HG02763 (cell line): ENCODE measurements around the gene PRKAR2A.
"Not testable (repeated sequence)": the region's sequence is repeated elsewhere in the genome, so short reads cannot be mapped to it uniquely, and the experiment has no call there.

Experiments used
- ATAC-seq: cut with Tn5 transposase; IDR thresholded peaks from one replicate; pipeline ENCODE4 v1.9.1; 2021; ENCODE audit warnings: mild to moderate bottlenecking, moderate library complexity; ENCODE audit not compliant: unreplicated experiment

PRKAR2A gene

GRCh38 chr3:48783304-48783703, 64.4 kb downstream of the PRKAR2A start:
- no peak for ATAC-seq

- no peak for ATAC-seq
Observed at GRCh38 chr3:48782046-48782445, 65.6 kb downstream of the PRKAR2A start.

DNA sequence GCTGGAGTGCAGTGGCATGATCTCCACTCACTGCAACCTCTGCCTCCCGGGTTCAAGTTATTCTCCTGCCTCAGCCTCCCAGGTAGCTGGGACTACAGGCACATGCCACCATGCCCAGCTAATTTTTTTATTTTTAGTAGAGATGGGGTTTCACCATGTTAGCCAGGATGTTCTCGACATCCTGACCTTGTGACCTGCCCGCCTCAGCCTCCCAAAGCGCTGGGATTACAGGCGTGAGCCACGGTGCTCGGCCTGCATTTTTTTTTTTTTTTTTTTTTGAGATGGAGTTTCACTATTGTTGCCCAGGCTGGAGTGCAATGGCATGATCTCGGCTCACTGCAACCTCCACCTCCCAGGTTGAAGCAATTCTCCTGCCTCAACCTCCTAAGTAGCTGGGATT, 69.1 kb downstream of the PRKAR2A start:
- ATAC-seq, result not testable (repeated sequence)

- ATAC-seq, result no peak
Observed at GRCh38 chr3:48776854-48777253, 70.8 kb downstream of the PRKAR2A start.

- no peak for ATAC-seq
Observed at GRCh38 chr3:48770192-48770502, 77.5 kb downstream of the PRKAR2A start.

GRCh38 chr3:48765376-48765775, 82.3 kb downstream of the PRKAR2A start:
- no peak for ATAC-seq

DNA sequence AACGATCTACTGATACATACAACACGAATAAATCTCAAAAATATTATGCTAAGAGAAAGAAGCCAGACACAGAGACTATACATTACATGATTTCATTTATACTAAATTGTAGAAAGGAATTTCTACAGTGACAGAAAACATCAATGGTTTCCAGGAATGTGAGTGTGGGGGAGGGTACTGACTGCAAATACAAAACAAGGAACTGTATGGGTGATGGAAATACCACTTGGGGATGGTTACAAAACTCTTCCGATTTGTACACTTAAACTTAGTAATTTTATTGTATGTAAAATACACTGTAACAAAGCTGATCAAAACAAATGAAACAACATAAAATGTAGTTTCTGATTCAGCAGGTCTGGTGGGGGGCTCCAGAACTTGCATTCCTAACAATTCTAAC, 84.9 kb downstream of the PRKAR2A start:
- no peak for ATAC-seq

GRCh38 chr3:48759991-48760540, 87.6 kb downstream of the PRKAR2A start:
- ATAC-seq, result not testable (repeated sequence)

GRCh38 chr3:48759531-48759930, 88.1 kb downstream of the PRKAR2A start:
- not testable (repeated sequence) for ATAC-seq

GRCh38 chr3:48759071-48759470, 88.6 kb downstream of the PRKAR2A start:
- ATAC-seq, result no peak

DNA sequence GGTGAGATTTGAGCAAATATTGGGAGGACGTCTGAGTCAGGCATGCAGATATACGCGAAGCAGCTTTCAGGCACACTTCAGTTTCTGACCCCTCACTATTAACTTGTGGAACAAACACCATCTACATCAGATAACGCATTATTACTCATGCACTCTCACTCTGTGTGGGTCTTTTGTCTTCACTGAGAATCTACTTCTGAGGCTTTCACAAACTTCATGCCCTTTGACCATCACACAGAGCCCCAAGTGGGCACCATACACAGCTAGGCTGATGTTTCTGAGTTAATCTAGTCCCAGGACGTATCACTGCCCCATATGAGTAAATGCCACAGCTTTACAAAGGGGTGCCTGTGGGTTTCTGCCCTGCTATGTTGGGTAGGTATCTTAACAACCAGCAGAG, 91.0 kb downstream of the PRKAR2A start:
- no peak for ATAC-seq

- ATAC-seq, result no peak
Observed at GRCh38 chr3:48750856-48751255, 96.8 kb downstream of the PRKAR2A start.

DNA sequence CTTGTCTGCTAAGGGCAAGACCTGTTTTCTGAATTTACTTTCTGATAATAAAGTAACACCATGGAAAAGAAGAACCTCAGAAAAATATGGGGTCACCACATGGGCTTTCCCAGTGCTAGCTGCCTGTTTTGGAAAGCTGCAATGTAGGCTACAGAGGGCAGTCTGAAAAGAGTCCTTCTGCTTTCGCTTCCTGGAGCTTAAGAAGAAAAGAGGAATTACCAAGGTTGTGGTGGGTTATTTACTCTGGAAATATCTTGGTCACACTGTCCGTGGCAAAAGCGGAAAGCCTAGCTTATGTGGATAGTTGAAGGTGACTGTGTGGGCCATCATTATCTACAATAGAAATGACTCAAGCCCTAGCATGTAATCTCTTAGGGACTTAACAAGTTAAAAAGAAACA, 98.9 kb downstream of the PRKAR2A start:
- ATAC-seq, result no peak

DNA sequence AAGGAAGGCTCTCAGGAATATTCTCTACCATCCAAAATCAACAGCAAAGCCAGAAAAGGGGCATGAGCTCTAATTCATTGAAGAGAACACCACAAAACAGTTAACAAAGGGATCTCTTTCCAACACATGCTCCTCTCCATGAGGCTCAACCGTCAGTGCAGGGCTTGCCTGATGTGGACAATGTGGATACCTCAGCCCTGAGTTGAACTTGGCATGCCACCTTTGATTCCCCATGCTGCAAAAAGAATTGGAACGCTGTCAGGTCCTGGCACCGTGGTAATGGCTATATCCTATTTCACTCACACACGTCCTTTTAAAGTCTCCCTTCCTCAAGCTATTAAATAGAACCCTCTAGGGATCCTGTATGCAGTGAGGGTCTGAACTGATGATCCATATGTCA, 100.0 kb downstream of the PRKAR2A start:
- no peak for ATAC-seq

DNA sequence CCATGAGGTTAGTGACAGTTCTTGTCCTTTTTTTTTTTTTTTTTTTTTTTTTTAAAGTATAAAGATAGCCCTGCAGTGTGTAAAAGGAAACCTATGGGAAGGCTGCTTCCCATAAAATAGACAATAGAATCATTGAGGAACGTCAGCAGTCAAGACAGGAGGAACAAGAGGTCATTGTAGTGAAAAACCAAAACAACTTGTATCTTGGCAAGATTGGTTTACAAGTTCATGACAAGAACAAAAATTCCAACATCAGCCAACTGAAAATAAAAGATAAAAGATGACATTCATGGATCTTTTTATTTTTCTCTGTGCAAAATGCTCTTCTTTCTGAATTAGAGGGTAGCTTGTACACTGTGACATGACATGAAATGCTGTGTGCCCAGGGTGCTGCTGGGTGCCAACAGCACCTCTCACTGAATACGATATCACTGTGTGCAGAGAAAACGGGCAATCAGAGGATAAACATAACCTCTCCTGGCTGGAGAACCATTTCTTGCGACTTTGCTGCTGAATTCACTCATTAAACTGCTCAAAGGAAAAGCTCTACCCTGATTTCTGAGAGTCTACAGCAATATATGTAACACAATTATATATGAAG, 100.6 kb downstream of the PRKAR2A start:
- ATAC-seq, result no peak

DNA sequence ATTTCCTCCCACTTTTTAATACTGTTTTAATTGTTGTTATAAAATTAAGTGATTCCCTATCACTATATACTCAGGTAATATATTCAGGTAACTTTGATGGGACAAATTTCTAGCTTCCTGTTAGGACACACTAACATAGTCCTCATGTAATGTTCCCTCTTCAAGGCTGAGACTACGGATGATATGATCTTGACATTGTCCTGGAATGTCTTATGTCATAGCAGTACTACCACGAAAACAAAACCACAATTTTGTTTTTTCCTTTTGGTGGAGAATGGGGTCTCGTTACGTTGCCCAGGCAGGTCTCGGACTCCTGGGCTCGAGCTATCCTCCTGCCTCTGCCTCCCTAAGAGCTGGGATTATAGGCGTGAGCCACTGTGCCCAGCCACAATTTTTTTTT, 103.9 kb downstream of the PRKAR2A start:
- ATAC-seq, result no peak

GRCh38 chr3:48741226-48741625, 106.4 kb downstream of the PRKAR2A start:
- ATAC-seq, result not testable (repeated sequence)

GRCh38 chr3:48739955-48740823, 107.5 kb downstream of the PRKAR2A start:
- ATAC-seq, result peak; percentile 72

GRCh38 chr3:48739617-48739954, 108.1 kb downstream of the PRKAR2A start:
- peak; percentile 16 for ATAC-seq

DNA sequence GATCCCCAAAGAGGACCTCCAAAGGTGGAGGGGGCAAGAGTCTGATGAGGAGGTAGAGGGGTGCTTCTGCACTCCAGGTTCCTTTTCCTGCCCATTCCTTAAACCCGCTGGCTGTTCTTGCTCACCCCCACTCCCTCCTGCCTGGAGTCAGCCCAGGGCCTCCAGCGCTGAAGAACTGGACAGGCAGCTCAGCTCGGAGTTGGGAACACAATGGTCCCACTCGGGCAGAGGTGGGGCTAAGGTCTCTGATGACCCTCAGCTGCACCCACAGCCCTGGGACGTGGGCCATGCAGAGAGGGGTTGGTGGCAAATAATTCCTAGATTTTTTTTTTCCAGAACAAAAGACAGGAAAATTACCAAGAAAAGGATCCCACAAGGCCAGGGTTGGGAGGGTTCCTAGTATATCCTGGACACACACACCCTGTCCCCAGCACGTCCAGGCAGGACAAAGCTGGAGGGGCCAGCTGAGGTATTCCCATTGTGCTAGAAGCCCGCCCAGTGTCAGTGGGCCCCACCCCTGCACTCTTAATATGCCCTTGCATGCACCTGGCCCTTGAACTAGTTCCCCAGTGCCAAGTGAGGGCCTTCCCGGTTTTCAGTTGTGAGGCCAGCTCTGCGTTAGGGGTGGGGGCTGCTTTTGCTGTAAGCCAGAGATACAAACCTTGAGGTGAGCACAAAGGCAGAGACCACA, 108.6 kb downstream of the PRKAR2A start:
- ATAC-seq, result no peak

DNA sequence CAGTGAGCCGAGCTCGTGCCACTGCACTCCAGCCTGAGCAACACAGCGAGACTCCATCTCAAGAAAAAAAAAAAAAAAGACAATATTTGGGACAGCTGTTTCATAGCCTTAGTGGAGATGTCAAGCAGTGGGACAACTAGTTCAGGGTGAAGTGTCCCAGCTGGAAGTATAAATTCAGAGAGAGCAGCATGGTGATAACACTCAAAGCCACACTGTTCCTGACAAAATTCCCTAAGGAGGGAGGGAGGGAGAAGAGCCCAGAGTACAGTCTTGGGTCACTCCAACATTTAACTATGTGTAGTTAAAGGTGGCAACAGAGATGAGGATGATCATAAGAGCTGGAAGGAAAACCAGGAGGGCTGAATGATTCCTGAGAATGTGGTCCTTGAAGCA, 109.5 kb downstream of the PRKAR2A start:
- no peak for ATAC-seq
